ENCODE data around the gene NSFL1C. TPM values are rescaled to one million over a fixed set of nuclear protein-coding genes. Genes with fewer than 3 reads are reported as not detected.
A peak's percentile ranks its signal among the peaks of the same experiment; 100 is the strongest.
"Not testable (repeated sequence)": the region's sequence is repeated elsewhere in the genome, so short reads cannot be mapped to it uniquely, and the experiment has no call there.

Gene NSFL1C
- total and polyA plus RNA-seq, 9 of the 15 experiments (the other 6 are each of a cell fraction or from before 2014, with no cell fraction given): 20.8 to 119 (median 47.0) TPM

DNA sequence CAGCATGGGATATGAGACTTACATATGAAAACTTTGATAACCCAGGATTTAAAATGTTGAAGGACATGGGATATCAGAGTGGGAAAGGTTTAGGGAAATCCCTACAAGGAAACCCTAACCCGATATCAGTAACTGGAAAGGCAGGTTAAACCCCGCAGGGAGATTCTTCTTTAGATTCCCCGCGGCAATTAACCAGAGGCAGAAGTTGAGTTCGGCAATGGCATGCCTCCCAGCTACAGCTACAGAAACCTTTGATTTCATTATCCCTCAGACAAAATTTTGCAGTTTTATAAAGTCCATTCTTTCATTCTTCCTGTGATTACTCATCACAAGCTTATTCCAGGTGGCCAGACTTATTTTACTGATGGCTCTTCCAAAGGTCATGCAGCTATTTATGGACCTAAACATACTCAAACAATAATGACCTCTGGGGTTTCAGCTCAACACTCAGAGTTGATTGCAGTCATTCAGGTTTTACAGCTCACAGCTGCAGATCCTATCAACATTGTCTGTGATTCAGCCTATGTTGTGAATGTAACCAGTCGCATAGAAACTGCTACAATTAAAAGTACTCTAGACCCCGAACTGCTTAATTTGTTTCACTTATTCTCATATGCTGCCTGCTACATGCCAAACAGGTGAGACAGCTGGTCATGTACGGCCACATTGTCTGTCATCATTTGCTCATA lies 66.8 kb downstream of the NSFL1C start:
- H2AFZ ChIP-seq (ENCODE audit: low read depth, low read length); H3K27ac ChIP-seq (ENCODE audit: extremely low read depth, low read depth, low read length); ATAC-seq: not testable (repeated sequence)

DNA sequence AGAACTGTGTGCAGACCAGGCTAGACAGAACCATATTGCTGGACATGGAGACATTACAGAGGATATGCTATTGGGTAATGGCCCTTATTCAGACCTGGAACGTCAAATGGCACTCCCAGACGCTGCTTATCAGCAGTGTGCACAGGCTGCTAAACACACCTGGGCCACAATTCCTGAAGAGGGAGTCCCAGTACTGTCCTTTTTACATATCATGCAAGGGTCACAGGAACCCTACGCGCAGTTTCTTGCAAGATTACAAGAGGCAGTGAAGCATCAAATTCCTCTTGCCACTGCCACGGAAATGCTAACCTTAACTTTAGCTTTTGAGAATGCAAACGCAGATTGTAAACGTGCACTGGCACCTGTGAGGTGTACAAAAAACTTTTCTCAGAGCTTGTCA lies 68.5 kb downstream of the NSFL1C start:
- H3K4me3 ChIP-seq; H3K9me3 ChIP-seq (replicated peaks; ENCODE audit: control insufficient read depth, insufficient read depth, low read depth, low read length); H3K27ac ChIP-seq (ENCODE audit: extremely low read depth, low read depth, low read length); H3K4me2 ChIP-seq (ENCODE audit: insufficient read depth, low read length); FAIRE-seq; H3K27me3 ChIP-seq (ENCODE audit: control insufficient read depth in 2 of 2, insufficient read depth in 2 of 2, low read length in 2 of 2); H4K20me1 ChIP-seq (replicated peaks; ENCODE audit: control insufficient read depth, insufficient read depth, low read length); H3K79me2 ChIP-seq (ENCODE audit: control insufficient read depth, insufficient read depth, low read length); H3K4me1 ChIP-seq (replicated peaks in 1 of 2; ENCODE audit: control insufficient read depth in 2 of 2, insufficient read depth in 2 of 2, low read length in 2 of 2); H2AFZ ChIP-seq (ENCODE audit: low read depth, low read length); ATAC-seq; H3K36me3 ChIP-seq (ENCODE audit: control insufficient read depth, insufficient read depth, low read length); POLR2A ChIA-PET; H3K9me1 ChIP-seq (ENCODE audit: control insufficient read depth, insufficient read depth, low read length); in situ Hi-C loops (cut with MboI); BruUV-seq (replicated peaks); H3K9ac ChIP-seq (ENCODE audit: insufficient read depth in 1 of 2, low read depth in 2 of 2, low read length in 2 of 2): not testable (repeated sequence)
- 0% methylated on average over 7 of the region's 7 CpGs for WGBS (ENCODE audit: insufficient coverage, low coverage, missing lambda C conversion rate)
- CTCF ChIA-PET (ENCODE audit: low intra/inter-chr PET ratio): interaction anchor here (0.6 to 1.4 kb wide), 3 partner anchors 38 to 85 kb away, joined by 4 to 6 read pairs (median 5); no protein-coding TSS in a partner anchor
- peak in 1 of 4 experiments; percentile 38 for DNase-seq (ENCODE audit: extremely low read depth in 1 of 4, low spot score in 3 of 4)
- intact Hi-C loops (cut with micrococcal nuclease): loop anchor here (5.0 to 10.0 kb wide), 2 partner anchors 39 to 183 kb away; no protein-coding TSS in a partner anchor
- TF ChIP-seq TCF3 (CRISPR knock-in tag; IDR thresholded peaks at IDR 0.05): peak; percentile 37
- TF ChIP-seq, protein P1, sequence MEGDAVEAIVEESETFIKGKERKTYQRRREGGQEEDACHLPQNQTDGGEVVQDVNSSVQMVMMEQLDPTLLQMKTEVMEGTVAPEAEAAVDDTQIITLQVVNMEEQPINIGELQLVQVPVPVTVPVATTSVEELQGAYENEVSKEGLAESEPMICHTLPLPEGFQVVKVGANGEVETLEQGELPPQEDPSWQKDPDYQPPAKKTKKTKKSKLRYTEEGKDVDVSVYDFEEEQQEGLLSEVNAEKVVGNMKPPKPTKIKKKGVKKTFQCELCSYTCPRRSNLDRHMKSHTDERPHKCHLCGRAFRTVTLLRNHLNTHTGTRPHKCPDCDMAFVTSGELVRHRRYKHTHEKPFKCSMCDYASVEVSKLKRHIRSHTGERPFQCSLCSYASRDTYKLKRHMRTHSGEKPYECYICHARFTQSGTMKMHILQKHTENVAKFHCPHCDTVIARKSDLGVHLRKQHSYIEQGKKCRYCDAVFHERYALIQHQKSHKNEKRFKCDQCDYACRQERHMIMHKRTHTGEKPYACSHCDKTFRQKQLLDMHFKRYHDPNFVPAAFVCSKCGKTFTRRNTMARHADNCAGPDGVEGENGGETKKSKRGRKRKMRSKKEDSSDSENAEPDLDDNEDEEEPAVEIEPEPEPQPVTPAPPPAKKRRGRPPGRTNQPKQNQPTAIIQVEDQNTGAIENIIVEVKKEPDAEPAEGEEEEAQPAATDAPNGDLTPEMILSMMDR (IDR thresholded peaks at IDR 0.05 in 2 of 3, conservative IDR thresholded peaks at IDR 0.05 in 1 of 3; ENCODE audit: insufficient read depth in 2 of 3, low read depth in 1 of 3, low read length in 3 of 3): peak in 2 of 3 experiments; percentile 28 to 39; a peak in 4 of 6 replicates
- TF ChIP-seq RAD21 (CRISPR knock-in tag; conservative IDR thresholded peaks at IDR 0.05 in 1 of 2, IDR thresholded peaks at IDR 0.05 in 1 of 2): peak in 1 of 2 experiments; percentile 47; a peak in 2 of 4 replicates

More for the DNA sequence above, 66.8 kb downstream of the NSFL1C start:
- DNase-seq (ENCODE audit: extremely low read depth in 1 of 4, low spot score in 3 of 4); FAIRE-seq; H3K4me2 ChIP-seq (ENCODE audit: insufficient read depth, low read length); in situ Hi-C loops (cut with MboI); H3K9ac ChIP-seq (ENCODE audit: insufficient read depth in 1 of 2, low read depth in 2 of 2, low read length in 2 of 2); H3K4me3 ChIP-seq; H3K79me2 ChIP-seq (ENCODE audit: control insufficient read depth, insufficient read depth, low read length); H3K4me1 ChIP-seq (replicated peaks in 1 of 2; ENCODE audit: control insufficient read depth in 2 of 2, insufficient read depth in 2 of 2, low read length in 2 of 2); BruUV-seq (replicated peaks); H3K9me1 ChIP-seq (ENCODE audit: control insufficient read depth, insufficient read depth, low read length); H3K36me3 ChIP-seq (ENCODE audit: control insufficient read depth, insufficient read depth, low read length); H3K27me3 ChIP-seq (ENCODE audit: control insufficient read depth in 2 of 2, insufficient read depth in 2 of 2, low read length in 2 of 2); H3K9me3 ChIP-seq (replicated peaks; ENCODE audit: control insufficient read depth, insufficient read depth, low read depth, low read length); H4K20me1 ChIP-seq (replicated peaks; ENCODE audit: control insufficient read depth, insufficient read depth, low read length): not testable (repeated sequence)
- ChIA-PET POLR2A (interaction anchor here (1.3 kb wide), 1 partner anchor 10 kb away, joined by 4 read pairs; no protein-coding TSS in a partner anchor), CTCF (ENCODE audit: low intra/inter-chr PET ratio) (interaction anchor here (0.7 kb wide), 1 partner anchor 38 kb away, joined by 3 read pairs; no protein-coding TSS in a partner anchor)
- WGBS (ENCODE audit: insufficient coverage, low coverage, missing lambda C conversion rate): 9% methylated on average over 8 of the region's 8 CpGs
- intact Hi-C loops (cut with micrococcal nuclease): loop anchor here (5.0 to 10.0 kb wide), 2 partner anchors 37 to 185 kb away; no protein-coding TSS in a partner anchor
- TF ChIP-seq, protein P2, sequence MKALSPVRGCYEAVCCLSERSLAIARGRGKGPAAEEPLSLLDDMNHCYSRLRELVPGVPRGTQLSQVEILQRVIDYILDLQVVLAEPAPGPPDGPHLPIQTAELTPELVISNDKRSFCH (CRISPR knock-in tag; IDR thresholded peaks at IDR 0.05): not testable (repeated sequence)
- TF ChIP-seq, protein P2 (tag; IDR thresholded peaks at IDR 0.05): peak; percentile 66; the same call in 1 of the 2 replicates
- TF ChIP-seq KDM1A (IDR thresholded peaks at IDR 0.05): 0 out of 4 replicates have a peak, but pooled peaks of 1 of the 2 experiments have one; percentile 10
- TF ChIP-seq MEF2D (tag; conservative IDR thresholded peaks at IDR 0.05; ENCODE audit: low read depth): 0 out of 2 replicates have a peak, but pooled peaks have one; percentile 18
- peak; percentile 16; the same call in 1 of the 2 replicates for TF ChIP-seq CBFA2T3 (IDR thresholded peaks at IDR 0.05)
